OCI-LY7 (cell line): ENCODE measurements around the gene GREM2. TPM values are rescaled to one million over a fixed set of nuclear protein-coding genes. Genes with fewer than 3 reads are reported as not detected.

Experiments
- BruUV-seq: library from RNA; stranded (reverse); fragments of 400-500 nt; replicated peaks from 2 replicates; lab custom pipeline; 2021; lab: Mats Ljungman, UMichigan
- CTCF ChIA-PET: fragments of 300-600 bp; sonication (Branson Sonifier 250); formaldehyde crosslinking; loops from one replicate; lab custom pipeline; 2022; ENCODE audit warnings: antibody characterized with exemption; ENCODE audit not compliant: unreplicated experiment; lab: Charles Lee
- POLR2A ChIA-PET: fragments of 300-600 bp; sonication (Branson Sonifier 250); formaldehyde crosslinking; loops from one replicate; lab custom pipeline; 2022; ENCODE audit warnings: antibody characterized with exemption; lab: Charles Lee
- DNase-seq: peaks from one replicate; pipeline ENCODE4 v3.0.0-alpha.2; 2015; ENCODE audit warnings: low spot score
- H2AFZ ChIP-seq: fragments of 200-600 bp; sonication (generic), shearing (Covaris generic); 2 replicates; pipeline ENCODE4 v1.6.1; 2014; ENCODE audit warnings: mild to moderate bottlenecking, antibody characterized with exemption, low read length, moderate library complexity
- H3K27ac ChIP-seq: fragments of 200-600 bp; sonication (generic); 2 replicates; pipeline ENCODE4 v1.5.1; 2014; ENCODE audit warnings: mixed run types, low read depth, mild to moderate bottlenecking, moderate library complexity, low read length, inconsistent platforms; ENCODE audit not compliant: poor library complexity, severe bottlenecking
- H3K36me3 ChIP-seq: fragments of 200-600 bp; sonication (generic); 2 replicates; pipeline ENCODE4 v1.6.1; 2014; ENCODE audit warnings: mild to moderate bottlenecking, antibody characterized with exemption, low read length, moderate library complexity, mixed read lengths; ENCODE audit not compliant: insufficient read depth
- H3K4me1 ChIP-seq: fragments of 200-600 bp; sonication (generic); 2 replicates; pipeline ENCODE4 v1.5.1; 2014; ENCODE audit warnings: mild to moderate bottlenecking, low read length; ENCODE audit not compliant: insufficient read depth, poor library complexity, severe bottlenecking
- H3K4me2 ChIP-seq: fragments of 200-600 bp; sonication (generic); 2 replicates; pipeline ENCODE4 v1.6.1; 2014; ENCODE audit warnings: mild to moderate bottlenecking, low read length
- H3K4me3 ChIP-seq: fragments of 200-600 bp; sonication (generic); 2 replicates; pipeline ENCODE4 v1.5.1; 2014; ENCODE audit warnings: mild to moderate bottlenecking, low read depth, low read length; ENCODE audit not compliant: poor library complexity, severe bottlenecking
- H3K79me2 ChIP-seq: fragments of 200-600 bp; sonication (generic); 2 replicates; pipeline ENCODE4 v1.6.1; 2016; ENCODE audit warnings: low read depth, mild to moderate bottlenecking, low read length, moderate library complexity, mixed read lengths; ENCODE audit not compliant: insufficient read depth
- H3K9me2 ChIP-seq: fragments of 200-600 bp; sonication (generic); 2 replicates; pipeline ENCODE4 v1.6.1; 2016; ENCODE audit warnings: mild to moderate bottlenecking, low read length, mixed read lengths; ENCODE audit not compliant: insufficient read depth
- H3K9me3 ChIP-seq: fragments of 200-600 bp; sonication (generic); 2 replicates; pipeline ENCODE4 v1.6.1; 2014; ENCODE audit warnings: mild to moderate bottlenecking, mixed run types, low read length, mixed read lengths
- H4K20me1 ChIP-seq: fragments of 200-600 bp; sonication (generic); 2 replicates; pipeline ENCODE4 v1.6.1; 2014; ENCODE audit warnings: mild to moderate bottlenecking, antibody characterized with exemption, low read length, moderate library complexity, mixed read lengths; ENCODE audit not compliant: insufficient read depth
- CTCF ChIP-seq: fragments of 200-600 bp; sonication (generic); conservative IDR thresholded peaks from 2 replicates; pipeline ENCODE4 v1.5.1; 2014; ENCODE audit warnings: mild to moderate bottlenecking, antibody characterized with exemption, low read length, moderate library complexity, mixed read lengths
- EZH2phosphoT487 ChIP-seq: fragments of 200-600 bp; sonication (generic); IDR thresholded peaks from 2 replicates; pipeline ENCODE4 v1.6.1; 2018; ENCODE audit warnings: low read depth, borderline replicate concordance, mild to moderate bottlenecking, mixed run types, antibody characterized with exemption, low read length, moderate library complexity, mixed read lengths
- intact Hi-C: fragments of 100-400 bp; cut with micrococcal nuclease; formaldehyde crosslinking; loops from one replicate; pipeline ENCODE4 v1.10.0; 2022; ENCODE audit not compliant: unreplicated experiment
- total RNA-seq, 2 experiments: library from RNA; depleted of rRNA in 1 of 2; stranded (reverse); fragments of >200 nt in 1 of 2; shearing (Covaris generic) in 1 of 2; gene quantifications; 2 replicates each; pipeline ENCODE4 v1.2.3, GENCODE V29; 2014 to 2022

Gene GREM2
- total RNA-seq, 2 experiments from 2014 or later: not detected

- Histone ChIP-seq H3K27ac (no peak overlapping the region), H3K4me3 (no peak overlapping the region), H3K9me3 (no peaks in the 10 kb centered on the region), H3K9me2 (no peaks in the 10 kb centered on the region), H2AFZ (no peak overlapping the region), H4K20me1 (no peaks in the 10 kb centered on the region), H3K4me1 (no peaks in the 10 kb centered on the region), H3K36me3 (no peaks in the 10 kb centered on the region), H3K79me2 (no peaks in the 10 kb centered on the region), H3K4me2 (no peak overlapping the region)
- no peak for DNase-seq
- no TSS peak for BruUV-seq
- POLR2A ChIA-PET: interaction anchor here (0.6 kb wide), 1 partner anchor 59 kb away, joined by 4 read pairs; no protein-coding TSS in a partner anchor
- intact Hi-C loops: no loop called here
- TF ChIP-seq EZH2phosphoT487 (no peak), CTCF (no peak)
- CTCF ChIA-PET: no interaction called here
These were observed 112.9 kb downstream of the GREM2 start for GRCh38 chr1:240499012-240499411.

- TF ChIP-seq CTCF: no peak
- no peak for TF ChIP-seq EZH2phosphoT487
- Histone ChIP-seq H3K27ac (no peak overlapping the region), H3K79me2 (no peaks in the 10 kb centered on the region), H3K4me2 (no peak overlapping the region), H2AFZ (no peak overlapping the region), H3K9me2 (no peaks in the 10 kb centered on the region), H4K20me1 (no peaks in the 10 kb centered on the region), H3K9me3 (no peaks in the 10 kb centered on the region), H3K4me1 (no peaks in the 10 kb centered on the region), H3K4me3 (no peak overlapping the region), H3K36me3 (no peaks in the 10 kb centered on the region)
- intact Hi-C loops: no loop called here
- no TSS peak for BruUV-seq
- CTCF ChIA-PET: no interaction called here
- POLR2A ChIA-PET: interaction anchor here (0.6 kb wide), 1 partner anchor 58 kb away, joined by 4 read pairs; no protein-coding TSS in a partner anchor
- DNase-seq: no peak
These were observed 113.6 kb downstream of the GREM2 start for GRCh38 chr1:240498335-240498734.

- Histone ChIP-seq H3K4me1 (no peaks in the 10 kb centered on the region), H3K79me2 (no peaks in the 10 kb centered on the region), H3K36me3 (no peaks in the 10 kb centered on the region), H3K9me2 (no peaks in the 10 kb centered on the region), H4K20me1 (no peaks in the 10 kb centered on the region), H3K9me3 (no peaks in the 10 kb centered on the region), H2AFZ (no peak overlapping the region), H3K4me2 (no peak overlapping the region), H3K27ac (no peak overlapping the region), H3K4me3 (no peak overlapping the region)
- CTCF ChIA-PET: no interaction called here
- TF ChIP-seq EZH2phosphoT487 (no peak), CTCF (no peak)
- no peak for DNase-seq
- POLR2A ChIA-PET: no interaction called here
- intact Hi-C loops: no loop called here
- no TSS peak for BruUV-seq
These were observed 114.0 kb downstream of the GREM2 start for GRCh38 chr1:240497908-240498307.
